PFSK-1 (cell line): ENCODE data around the gene RHCG.

Source experiments
- FOXP2 ChIP-seq: optimal IDR thresholded peaks from 2 replicates; pipeline ENCODE3; 2011; ENCODE audit warnings: borderline replicate concordance, control low read depth, inconsistent platforms; ENCODE audit not compliant: insufficient read depth; ENCODE audit errors: extremely low read length, extremely low read depth
- POLR2AphosphoS5 ChIP-seq: IDR thresholded peaks from 2 replicates; pipeline ENCODE4 v1.6.1; 2012; ENCODE audit warnings: low read depth, mild to moderate bottlenecking, control low read depth, low read length, moderate library complexity
- REST ChIP-seq, 2 experiments: IDR thresholded peaks; 2 replicates each; pipeline versions ENCODE4 v1.6.1 to v1.8.0; 2011 to 2012; ENCODE audit warnings: low read depth in 2 of 2, low read length in 2 of 2, control low read depth in 1 of 2, inconsistent platforms in 1 of 2, mild to moderate bottlenecking in 1 of 2, moderate library complexity in 1 of 2; ENCODE audit not compliant: insufficient read depth in 1 of 2
- SIN3A ChIP-seq: IDR thresholded peaks from 2 replicates; pipeline ENCODE4 v1.6.1; 2012; ENCODE audit warnings: mild to moderate bottlenecking, low read length, moderate library complexity, borderline replicate concordance; ENCODE audit not compliant: insufficient read depth
- TAF1 ChIP-seq: IDR thresholded peaks from 2 replicates; pipeline ENCODE4 v1.6.1; 2012; ENCODE audit warnings: low read length, control low read depth, borderline replicate concordance; ENCODE audit not compliant: insufficient read depth

RHCG gene

GRCh38 chr15:89514596-89515406 is 18.4 kb upstream of the RHCG start:
- TF ChIP-seq REST (IDR thresholded peaks at IDR 0.05; ENCODE audit: insufficient read depth in 1 of 2, low read depth in 2 of 2, low read length in 2 of 2) (no peak), POLR2AphosphoS5 (no peak), SIN3A (no peak), TAF1 (no peak), FOXP2 (no peak)

- TF ChIP-seq REST (IDR thresholded peaks at IDR 0.05; ENCODE audit: insufficient read depth in 1 of 2, low read depth in 2 of 2, low read length in 2 of 2) (no peak), SIN3A (no peak), POLR2AphosphoS5 (no peak), TAF1 (no peak), FOXP2 (no peak)
Measured at GRCh38 chr15:89514186-89514585, 17.8 kb upstream of the RHCG start.

- TF ChIP-seq FOXP2: no peak
- TF ChIP-seq SIN3A: no peak
- TF ChIP-seq TAF1: no peak
- no peak for TF ChIP-seq REST (IDR thresholded peaks at IDR 0.05; ENCODE audit: insufficient read depth in 1 of 2, low read depth in 2 of 2, low read length in 2 of 2)
- no peak for TF ChIP-seq POLR2AphosphoS5
Measured at GRCh38 chr15:89513284-89513683, 16.9 kb upstream of the RHCG start.

- TF ChIP-seq TAF1 (no peak), REST (IDR thresholded peaks at IDR 0.05; ENCODE audit: insufficient read depth in 1 of 2, low read depth in 2 of 2, low read length in 2 of 2) (no peak)
Measured at GRCh38 chr15:89512631-89513030, 16.2 kb upstream of the RHCG start.
